Neuron (in vitro differentiated cells): ENCODE measurements around the gene BORA.
"Not testable (repeated sequence)": the region's sequence is repeated elsewhere in the genome, so short reads cannot be mapped to it uniquely, and the experiment has no call there.

Experiments used
- H2AFZ ChIP-seq: one replicate; pipeline ENCODE4 v1.6.1; 2013; ENCODE audit warnings: low read depth, mild to moderate bottlenecking, inconsistent platforms, low read length, moderate library complexity
- H3K27me3 ChIP-seq: one replicate; pipeline ENCODE4 v1.6.1; 2013; ENCODE audit warnings: low read length; ENCODE audit not compliant: insufficient read depth
- H3K36me3 ChIP-seq: one replicate; pipeline ENCODE4 v1.6.1; 2013; ENCODE audit warnings: low read length; ENCODE audit not compliant: insufficient read depth
- H3K4me1 ChIP-seq: one replicate; pipeline ENCODE4 v1.6.1; 2013; ENCODE audit warnings: low read length; ENCODE audit not compliant: insufficient read depth
- H3K4me3 ChIP-seq: 2 replicates; pipeline ENCODE4 v1.5.1; 2013; ENCODE audit warnings: mild to moderate bottlenecking, low read length, moderate library complexity
- H3K9me3 ChIP-seq: one replicate; pipeline ENCODE4 v1.6.1; 2013; ENCODE audit warnings: low read length

BORA gene

DNA sequence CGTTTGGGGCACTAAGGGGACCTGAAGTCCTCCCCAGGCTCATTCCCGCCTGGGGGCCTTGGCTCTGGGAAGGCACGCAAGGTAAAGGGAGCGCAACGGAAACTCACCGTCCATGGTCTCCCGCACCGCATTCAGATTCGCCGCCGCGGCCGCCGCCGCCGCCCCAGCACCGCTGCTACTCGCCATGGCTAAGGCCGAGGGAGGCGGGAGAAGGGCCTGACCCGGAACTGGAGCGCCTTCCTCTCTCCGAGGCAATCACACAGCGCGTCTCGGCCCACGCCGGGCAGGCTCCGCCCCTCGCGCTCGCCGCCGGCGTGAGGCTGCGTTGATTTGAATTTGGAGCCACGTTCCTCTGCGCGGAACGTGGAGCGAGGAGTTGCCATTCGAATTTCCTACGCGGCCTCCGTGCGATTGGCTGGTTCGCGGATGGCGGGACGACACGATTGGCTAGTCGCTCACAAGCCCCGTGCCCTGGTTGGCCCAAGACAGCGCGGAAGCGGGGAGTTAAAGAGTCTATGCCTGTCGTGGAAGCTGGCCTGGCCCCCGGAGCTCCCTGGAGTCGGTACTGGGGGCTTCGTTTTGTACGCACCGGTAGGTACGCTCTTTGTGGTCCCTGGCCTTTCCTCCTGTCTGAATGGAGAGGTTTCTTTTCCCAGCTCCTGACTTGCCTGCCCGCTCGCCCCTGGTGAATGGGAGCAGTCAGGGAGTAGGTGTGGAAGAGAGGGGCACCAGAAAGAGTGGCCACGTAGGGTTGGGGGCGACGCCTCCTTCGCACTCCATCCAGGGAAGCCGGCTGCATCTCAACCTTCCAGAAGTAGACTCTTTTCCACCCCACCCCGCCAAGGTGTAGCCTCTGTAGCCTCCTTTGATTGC lies at the start of gene BORA, which contains the start of gene MZT1:
Gene BORA (plus strand): TSS at position 507 of the 873 bp plus-strand sequence. CDS start 1,018 bp downstream, outside the sequence.
Gene MZT1 (minus strand): TSS at position 213 of the 873 bp plus-strand sequence. CDS start 27 bp downstream, at position 186.
- peak within 1 kb of the TSS; percentile 91 for H3K4me3 ChIP-seq
- H3K9me3 ChIP-seq: peaks cover 3% of the 10 kb centered on the region
- peaks cover 16% of the 10 kb centered on the region for H3K4me1 ChIP-seq
- H3K36me3 ChIP-seq: peaks cover 21% of the 10 kb centered on the region
- no peaks in the 10 kb centered on the region for H3K27me3 ChIP-seq
- peak within 1 kb of the TSS; percentile 89 for H2AFZ ChIP-seq

DNA sequence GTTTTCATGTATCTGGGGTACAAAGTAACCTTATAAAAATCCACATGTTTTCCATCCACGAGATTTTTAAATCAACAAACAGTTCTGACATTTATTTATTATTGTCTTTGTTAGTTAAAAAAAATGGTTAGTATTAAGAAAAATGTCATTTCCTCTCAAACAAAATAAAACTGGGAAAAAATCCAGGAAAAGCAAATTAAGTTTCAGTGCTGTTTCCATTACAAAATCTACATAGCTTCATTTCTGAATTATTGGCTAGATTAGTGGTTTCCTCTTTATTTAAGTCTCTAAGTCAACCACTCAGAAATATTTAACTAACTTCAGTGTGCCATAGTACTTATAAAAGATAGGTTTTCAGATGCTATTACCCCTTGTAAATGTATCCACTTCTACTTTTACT lies 49.4 kb upstream of the BORA start:
- Histone ChIP-seq H3K9me3 (no peaks in the 10 kb centered on the region), H3K4me1 (no peaks in the 10 kb centered on the region), H3K4me3 (no peak overlapping the region), H3K36me3 (no peaks in the 10 kb centered on the region), H2AFZ (no peak overlapping the region), H3K27me3 (no peaks in the 10 kb centered on the region)

DNA sequence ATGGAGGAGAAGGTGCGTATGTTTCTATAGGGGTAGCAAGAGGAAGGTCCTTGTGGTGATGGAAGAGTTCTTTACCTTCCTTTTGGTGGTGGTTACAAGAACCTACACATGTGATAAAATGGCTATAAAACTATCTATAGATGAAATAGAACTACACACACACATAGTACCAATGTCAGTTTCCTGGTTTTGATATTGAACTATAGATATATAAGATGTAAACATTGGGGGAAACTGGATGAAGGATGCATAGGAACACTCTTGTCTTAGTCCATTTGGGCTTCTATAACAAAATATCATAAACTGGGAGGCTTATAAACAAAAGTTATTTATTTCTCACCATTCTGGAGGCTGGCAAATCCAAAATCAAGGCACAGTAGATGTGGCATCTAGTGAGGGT lies 47.4 kb upstream of the BORA start:
- no peak overlapping the region for H2AFZ ChIP-seq
- H3K27me3 ChIP-seq: no peaks in the 10 kb centered on the region
- H3K36me3 ChIP-seq: no peaks in the 10 kb centered on the region
- H3K4me1 ChIP-seq: no peaks in the 10 kb centered on the region
- H3K9me3 ChIP-seq: no peaks in the 10 kb centered on the region
- H3K4me3 ChIP-seq: no peak overlapping the region

DNA sequence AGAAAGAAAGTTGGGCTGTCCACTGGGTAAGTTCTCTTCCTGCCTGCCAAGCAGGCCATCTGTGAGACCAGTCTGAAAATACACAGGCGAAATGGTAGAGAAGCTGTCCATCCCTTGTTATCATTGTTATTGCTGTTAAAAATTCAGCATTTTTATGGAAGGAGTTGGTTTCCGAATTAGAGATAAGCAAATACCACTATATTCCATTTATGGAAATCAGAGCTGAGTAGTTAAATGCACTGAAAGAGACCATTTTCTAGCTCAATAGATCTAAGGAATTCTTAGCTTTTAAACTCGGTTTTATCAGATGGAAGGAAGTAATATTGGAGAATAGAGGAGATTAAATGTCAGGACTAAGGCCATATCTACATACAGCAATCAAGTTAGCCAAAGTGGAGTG lies 41.0 kb upstream of the BORA start:
- H3K4me3 ChIP-seq: no peak overlapping the region
- H3K27me3 ChIP-seq: no peaks in the 10 kb centered on the region
- no peaks in the 10 kb centered on the region for H3K4me1 ChIP-seq
- no peaks in the 10 kb centered on the region for H3K36me3 ChIP-seq
- H2AFZ ChIP-seq: no peak overlapping the region
- H3K9me3 ChIP-seq: no peaks in the 10 kb centered on the region

DNA sequence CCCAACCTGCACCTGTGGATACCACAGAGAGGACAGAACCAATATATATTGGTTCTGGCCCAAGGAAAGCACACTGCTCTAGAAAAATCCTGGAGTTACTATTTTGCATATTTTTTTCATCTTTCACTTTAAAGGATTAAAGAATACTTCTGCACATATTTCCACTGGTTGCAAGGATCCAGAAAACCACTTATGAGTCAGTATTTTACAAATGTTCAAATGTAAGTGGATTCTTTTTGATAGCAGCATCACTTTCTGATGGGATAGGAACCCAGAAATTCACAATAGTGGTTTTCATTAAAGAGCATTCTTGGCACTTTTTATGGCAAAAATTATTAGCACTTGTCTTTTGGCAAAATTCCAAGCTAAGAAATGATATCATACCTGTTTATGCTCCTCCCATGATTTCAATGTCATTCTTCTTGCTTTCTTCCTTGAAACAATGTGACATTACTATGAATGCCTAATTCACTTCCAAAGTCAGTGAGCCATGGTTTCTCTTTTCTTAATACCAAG lies 38.5 kb upstream of the BORA start:
- Histone ChIP-seq H3K4me1 (no peaks in the 10 kb centered on the region), H3K36me3 (no peaks in the 10 kb centered on the region), H3K9me3 (peaks cover 2% of the 10 kb centered on the region), H2AFZ (no peak overlapping the region), H3K4me3 (no peak overlapping the region), H3K27me3 (no peaks in the 10 kb centered on the region)

DNA sequence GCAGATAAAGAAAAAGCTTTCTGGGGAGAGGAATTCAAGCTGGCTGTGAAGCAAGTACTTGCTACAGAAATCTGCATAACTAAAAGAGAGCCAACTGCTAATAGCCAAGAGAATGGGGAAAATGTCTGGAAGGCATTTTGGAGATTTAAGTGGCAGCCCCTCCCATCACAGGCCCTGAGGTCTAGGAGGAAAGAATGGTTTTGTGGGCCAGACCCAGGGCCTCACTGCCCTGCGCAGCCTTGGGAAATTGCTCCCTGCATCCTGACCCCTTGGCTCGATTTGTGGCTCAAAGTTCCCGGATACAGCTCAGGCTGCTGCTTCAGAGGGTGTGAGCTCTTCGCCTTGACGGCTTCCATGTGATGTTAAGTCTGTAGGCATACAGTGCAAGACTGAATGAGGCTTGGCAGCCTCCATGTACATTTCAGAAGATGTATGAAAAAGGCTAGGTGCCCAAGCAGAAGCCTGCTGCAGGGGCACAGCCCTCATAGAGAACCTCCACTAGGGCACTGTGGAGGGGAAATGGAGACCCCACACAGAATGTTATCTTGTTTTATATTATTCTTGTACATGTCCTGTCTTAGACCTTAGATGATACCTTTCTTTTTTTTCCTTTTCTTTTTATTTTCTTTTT lies 34.7 kb upstream of the BORA start:
- Histone ChIP-seq H3K9me3 (peaks cover 2% of the 10 kb centered on the region), H3K36me3 (no peaks in the 10 kb centered on the region), H3K4me3 (no peak overlapping the region), H3K27me3 (no peaks in the 10 kb centered on the region), H3K4me1 (no peaks in the 10 kb centered on the region), H2AFZ (no peak overlapping the region)

DNA sequence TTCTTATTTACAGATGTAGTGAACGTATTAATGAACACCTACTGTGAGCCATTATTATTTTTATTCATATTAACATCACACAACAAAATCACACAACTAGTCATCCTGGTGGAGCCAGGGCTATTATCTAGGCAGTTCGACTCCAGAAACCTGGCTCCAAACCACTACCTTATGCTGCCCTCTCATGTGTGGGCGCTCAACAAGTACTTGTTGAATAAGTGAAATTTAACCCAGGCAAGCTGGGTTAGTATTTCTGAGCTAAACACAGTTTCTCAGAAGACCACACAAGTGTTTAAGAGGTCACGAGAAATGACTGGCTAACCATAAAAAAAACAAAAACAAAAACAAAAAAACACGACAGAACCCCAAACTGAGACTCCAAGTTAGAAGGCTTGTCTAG lies 33.9 kb upstream of the BORA start:
- H3K4me3 ChIP-seq: no peak overlapping the region
- no peaks in the 10 kb centered on the region for H3K36me3 ChIP-seq
- no peak overlapping the region for H2AFZ ChIP-seq
- H3K4me1 ChIP-seq: no peaks in the 10 kb centered on the region
- peaks cover 4% of the 10 kb centered on the region for H3K9me3 ChIP-seq
- no peaks in the 10 kb centered on the region for H3K27me3 ChIP-seq

DNA sequence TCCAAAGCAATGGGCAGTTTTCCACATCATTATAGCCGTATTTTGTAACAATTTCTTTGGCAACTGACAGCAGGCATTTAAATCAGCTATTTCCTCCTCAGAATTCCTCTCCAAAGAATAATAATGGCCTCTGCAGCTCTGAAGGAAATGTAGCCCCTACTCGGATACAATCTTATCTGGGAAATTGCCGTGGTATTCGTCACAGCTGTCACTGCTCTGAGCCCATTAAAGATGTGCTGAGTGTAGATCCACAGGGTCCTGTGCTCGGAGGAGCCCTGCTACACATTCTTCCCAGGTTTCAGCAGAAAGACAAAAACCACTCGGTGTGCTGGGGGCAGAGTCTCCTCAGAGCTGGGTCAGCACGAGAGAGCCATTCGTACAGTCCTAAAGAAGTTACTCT lies 33.4 kb upstream of the BORA start:
- no peak overlapping the region for H2AFZ ChIP-seq
- H3K36me3 ChIP-seq: no peaks in the 10 kb centered on the region
- no peak overlapping the region for H3K4me3 ChIP-seq
- H3K9me3 ChIP-seq: peaks cover 4% of the 10 kb centered on the region
- no peaks in the 10 kb centered on the region for H3K27me3 ChIP-seq
- no peaks in the 10 kb centered on the region for H3K4me1 ChIP-seq

DNA sequence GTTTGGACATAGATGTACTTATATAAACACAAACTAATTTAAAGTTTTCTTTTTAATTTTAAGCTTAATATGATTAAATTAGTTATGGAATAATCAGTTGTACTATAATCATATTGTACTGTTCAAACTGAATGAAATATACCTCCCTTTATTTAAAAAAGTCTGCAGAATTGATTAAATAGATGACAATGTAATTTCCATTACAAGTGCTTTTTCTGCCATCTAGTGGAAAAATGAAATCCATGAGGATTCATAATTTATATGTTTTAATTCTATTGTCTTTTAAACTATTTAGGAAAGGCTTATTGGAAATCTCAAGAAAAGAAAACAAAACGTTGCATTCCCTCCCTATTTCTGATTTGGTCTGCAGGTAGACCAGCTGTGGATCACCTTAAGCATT lies 31.1 kb upstream of the BORA start:
- Histone ChIP-seq H3K36me3 (no peaks in the 10 kb centered on the region), H3K4me3 (no peak overlapping the region), H3K9me3 (peaks cover 4% of the 10 kb centered on the region), H3K4me1 (no peaks in the 10 kb centered on the region), H3K27me3 (no peaks in the 10 kb centered on the region), H2AFZ (no peak overlapping the region)

DNA sequence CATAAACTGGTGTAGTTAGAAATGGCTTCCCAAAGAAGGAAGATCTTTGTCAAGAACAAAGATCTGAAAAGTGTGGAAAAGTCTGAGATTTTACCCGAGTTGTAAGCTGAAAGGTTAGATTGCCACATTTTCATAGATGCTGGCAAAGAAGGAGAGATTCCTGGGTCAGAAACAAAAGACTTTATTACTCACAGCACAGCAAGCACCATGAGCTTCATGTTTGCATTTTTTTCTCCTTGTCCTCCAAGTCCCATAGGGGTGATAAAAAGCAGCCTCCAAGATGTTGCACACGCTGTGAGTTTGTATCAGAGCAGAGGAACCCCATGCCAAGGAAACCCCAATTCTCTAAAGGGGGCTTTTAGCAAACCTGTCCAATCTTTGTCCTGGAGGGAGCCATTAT lies 29.6 kb upstream of the BORA start:
- Histone ChIP-seq H3K4me3 (no peak overlapping the region), H2AFZ (no peak overlapping the region), H3K9me3 (peaks cover 2% of the 10 kb centered on the region), H3K27me3 (no peaks in the 10 kb centered on the region), H3K4me1 (no peaks in the 10 kb centered on the region), H3K36me3 (no peaks in the 10 kb centered on the region)

DNA sequence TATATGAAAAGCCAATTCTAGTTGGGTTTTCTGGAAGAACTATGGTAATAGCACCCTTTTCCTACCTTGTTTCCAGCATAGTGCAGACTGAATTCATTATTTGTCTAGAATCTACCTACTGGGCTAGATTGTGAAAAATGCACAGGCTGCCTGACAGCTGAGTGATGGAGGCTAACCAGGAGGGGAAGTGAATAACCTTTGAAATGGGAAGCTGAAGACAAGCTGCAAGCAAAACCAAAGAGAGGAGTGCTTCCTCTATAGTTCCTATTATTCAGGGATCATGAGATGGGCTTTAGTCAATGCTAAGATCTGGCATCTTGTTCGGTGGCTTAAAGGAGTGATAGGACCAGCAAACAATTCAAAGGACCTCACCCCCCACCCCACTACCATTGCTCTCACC lies 27.2 kb upstream of the BORA start:
- no peaks in the 10 kb centered on the region for H3K36me3 ChIP-seq
- H3K27me3 ChIP-seq: no peaks in the 10 kb centered on the region
- H3K9me3 ChIP-seq: peaks cover 4% of the 10 kb centered on the region
- H3K4me3 ChIP-seq: no peak overlapping the region
- no peak overlapping the region for H2AFZ ChIP-seq
- no peaks in the 10 kb centered on the region for H3K4me1 ChIP-seq

DNA sequence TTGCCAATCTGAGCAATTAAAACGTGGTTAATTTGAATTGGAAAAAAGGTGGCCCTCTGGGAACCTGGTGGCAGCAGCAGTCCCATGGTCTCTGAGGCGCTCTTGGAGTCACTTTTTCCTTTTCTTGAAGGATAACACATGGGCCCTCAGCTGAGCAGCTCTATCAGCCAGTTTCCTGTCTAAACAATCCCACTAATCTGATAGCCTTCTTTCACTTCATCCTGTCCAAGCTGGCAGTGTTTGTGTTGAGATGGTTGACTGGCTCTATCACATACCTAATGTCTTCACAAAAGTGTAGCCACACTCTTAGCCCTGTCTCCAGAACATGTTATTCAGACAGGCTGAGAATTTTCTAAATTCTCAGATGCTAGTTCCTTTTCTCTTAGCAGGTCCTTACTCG lies 10.9 kb upstream of the BORA start:
- Histone ChIP-seq H3K27me3 (no peaks in the 10 kb centered on the region), H3K4me3 (no peak overlapping the region), H3K9me3 (peaks cover 26% of the 10 kb centered on the region), H3K4me1 (no peaks in the 10 kb centered on the region), H2AFZ (no peak overlapping the region), H3K36me3 (peaks cover 58% of the 10 kb centered on the region)

DNA sequence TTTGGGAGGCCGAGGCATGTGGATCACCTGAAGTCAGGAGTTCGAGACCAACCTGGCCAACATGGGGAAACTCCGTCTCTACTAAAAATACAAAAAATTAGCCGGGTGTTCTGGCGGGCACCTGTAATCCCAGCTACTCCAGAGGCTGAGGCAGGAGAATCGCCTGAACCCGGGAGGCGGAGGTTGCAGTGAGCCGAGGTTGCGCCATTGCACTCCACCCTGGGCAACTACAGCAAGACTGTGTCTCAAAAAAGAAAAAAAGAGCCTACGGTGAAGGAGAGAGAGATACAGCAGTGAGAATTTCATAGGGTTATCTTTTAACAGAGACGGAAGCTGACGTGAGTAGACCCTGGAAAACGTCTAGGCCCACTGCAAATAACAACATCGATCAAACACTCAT lies 1.5 kb upstream of the BORA start:
- not testable (repeated sequence) for H3K27me3 ChIP-seq, H3K9me3 ChIP-seq, H2AFZ ChIP-seq
- Histone ChIP-seq H3K4me3 (peak overlapping the region; percentile 91), H3K36me3 (peaks cover 16% of the 10 kb centered on the region), H3K4me1 (peaks cover 16% of the 10 kb centered on the region)
